ENCODE results near the gene BIRC7. TPM values are rescaled to one million over a fixed set of nuclear protein-coding genes. Genes with fewer than 3 reads are reported as not detected.

Gene BIRC7
- total and polyA plus RNA-seq, 2 of the 4 experiments (the other 2 are of a cell fraction) = not detected

DNA sequence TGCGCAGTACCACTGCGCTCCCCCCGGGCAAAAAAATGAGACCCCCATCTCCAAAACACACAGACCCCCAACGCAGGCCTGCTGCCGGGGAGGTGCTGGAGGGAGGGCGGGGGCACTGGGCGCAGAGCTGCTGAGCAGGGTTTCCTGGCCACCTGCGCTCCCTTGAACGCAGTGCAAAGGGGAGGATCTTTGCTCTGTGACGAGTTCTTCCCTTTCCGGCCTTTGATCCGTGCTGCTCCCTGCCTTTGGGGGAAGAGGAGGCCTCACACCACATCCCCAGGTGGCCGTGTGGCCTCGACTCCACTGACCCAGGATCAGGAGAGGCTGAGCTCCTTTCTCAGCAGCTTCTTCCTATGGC, 48.4 kb downstream of the BIRC7 start:
- Histone ChIP-seq H3K36me3 (ENCODE audit: control insufficient read depth, insufficient read depth, low read length) (peaks cover 84% of the 10 kb centered on the region), H4K20me1 (ENCODE audit: insufficient read depth, low read length) (peaks cover 53% of the 10 kb centered on the region), H3K14ac (replicated peaks; ENCODE audit: low read depth, low read length) (no peak overlapping the region), H3K9me1 (ENCODE audit: insufficient read depth, low read length) (no peaks in the 10 kb centered on the region), H3K56ac (ENCODE audit: extremely low read depth, insufficient read depth, low read length) (no peak overlapping the region), H3K23ac (ENCODE audit: low read depth, low read length) (no peak overlapping the region), H2AK5ac (ENCODE audit: low read depth, low read length) (no peak overlapping the region), H3K9me3 (ENCODE audit: control insufficient read depth, insufficient read depth, low read length) (no peaks in the 10 kb centered on the region), H3K18ac (ENCODE audit: low read depth, low read length) (no peak overlapping the region), H3K4me1 (ENCODE audit: control insufficient read depth, insufficient read depth, low read length) (no peaks in the 10 kb centered on the region), H3K4me2 (ENCODE audit: low read depth, low read length) (no peak overlapping the region), H3K27ac (ENCODE audit: insufficient read depth, low read length) (no peak overlapping the region), H4K91ac (ENCODE audit: insufficient read depth, low read depth, low read length) (no peak overlapping the region), H2BK5ac (ENCODE audit: low read depth, low read length, poor library complexity, severe bottlenecking) (no peak overlapping the region), H3K4me3 (ENCODE audit: insufficient read depth, low read depth, low read length) (no peak overlapping the region), H2BK20ac (ENCODE audit: low read depth, low read length) (no peak overlapping the region), H2AFZ (replicated peaks; ENCODE audit: low read length, poor library complexity) (no peak overlapping the region), H4K5ac (ENCODE audit: low read depth, low read length) (no peak overlapping the region), H3K9ac (ENCODE audit: low read depth, low read length) (no peak overlapping the region), H3K27me3 (ENCODE audit: control insufficient read depth, insufficient read depth, low read length) (no peaks in the 10 kb centered on the region), H3K79me1 (ENCODE audit: low read depth in 1 of 2, low read length in 2 of 2) (peaks cover 10 to 27% of the 10 kb centered on the region in 2 experiments; a peak in 3 of 4 replicates), H2AK9ac (replicated peaks; ENCODE audit: low read depth, low read length, poor library complexity) (peak overlapping the region; percentile 42), H4K8ac (ENCODE audit: low read depth in 2 of 2, low read length in 2 of 2) (no peak overlapping the region), H2BK120ac (ENCODE audit: low read depth, low read length) (no peak overlapping the region), H2BK15ac (ENCODE audit: low read depth, low read length) (no peak overlapping the region), H3K4ac (ENCODE audit: low read depth, low read length) (no peak overlapping the region)
- in situ Hi-C loops (cut with MboI; ENCODE audit: low sequenced_read_pairs) = no loop called here
- dilution Hi-C loops (cut with HindIII; ENCODE audit: low sequenced_read_pairs, unreplicated experiment) = no loop called here
- 70% methylated on average over 3 of the region's 14 CpGs; no CpG with 5 or more reads in 1 of the 2 experiments for WGBS, 2 experiments (ENCODE audit: extremely low coverage in 2 of 2, insufficient read length in 1 of 2)
- TF ChIP-seq CEBPB (IDR thresholded peaks at IDR 0.05; ENCODE audit: low read depth, low read length) = no peak
- TF ChIP-seq, protein P1, sequence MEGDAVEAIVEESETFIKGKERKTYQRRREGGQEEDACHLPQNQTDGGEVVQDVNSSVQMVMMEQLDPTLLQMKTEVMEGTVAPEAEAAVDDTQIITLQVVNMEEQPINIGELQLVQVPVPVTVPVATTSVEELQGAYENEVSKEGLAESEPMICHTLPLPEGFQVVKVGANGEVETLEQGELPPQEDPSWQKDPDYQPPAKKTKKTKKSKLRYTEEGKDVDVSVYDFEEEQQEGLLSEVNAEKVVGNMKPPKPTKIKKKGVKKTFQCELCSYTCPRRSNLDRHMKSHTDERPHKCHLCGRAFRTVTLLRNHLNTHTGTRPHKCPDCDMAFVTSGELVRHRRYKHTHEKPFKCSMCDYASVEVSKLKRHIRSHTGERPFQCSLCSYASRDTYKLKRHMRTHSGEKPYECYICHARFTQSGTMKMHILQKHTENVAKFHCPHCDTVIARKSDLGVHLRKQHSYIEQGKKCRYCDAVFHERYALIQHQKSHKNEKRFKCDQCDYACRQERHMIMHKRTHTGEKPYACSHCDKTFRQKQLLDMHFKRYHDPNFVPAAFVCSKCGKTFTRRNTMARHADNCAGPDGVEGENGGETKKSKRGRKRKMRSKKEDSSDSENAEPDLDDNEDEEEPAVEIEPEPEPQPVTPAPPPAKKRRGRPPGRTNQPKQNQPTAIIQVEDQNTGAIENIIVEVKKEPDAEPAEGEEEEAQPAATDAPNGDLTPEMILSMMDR (conservative IDR thresholded peaks at IDR 0.05; ENCODE audit: low read depth, low read length) = no peak
- no peak for TF ChIP-seq RAD21 (IDR thresholded peaks at IDR 0.05; ENCODE audit: low read length)
- TF ChIP-seq BHLHE40 (IDR thresholded peaks at IDR 0.05; ENCODE audit: low read depth, low read length) = no peak
- no peak for TF ChIP-seq MAFK (IDR thresholded peaks at IDR 0.05; ENCODE audit: low read depth, low read length)
- no peak for TF ChIP-seq RCOR1 (IDR thresholded peaks at IDR 0.05; ENCODE audit: insufficient replicate concordance, low read length)
- TF ChIP-seq POLR2A (IDR thresholded peaks at IDR 0.05; ENCODE audit: low read depth, low read length) = no peak
- no peak for TF ChIP-seq MXI1 (IDR thresholded peaks at IDR 0.05; ENCODE audit: borderline replicate concordance, low read depth, low read length)
- TF ChIP-seq NFE2L2 (IDR thresholded peaks at IDR 0.05; ENCODE audit: low read depth, low read length) = no peak
- TF ChIP-seq, protein P2, sequence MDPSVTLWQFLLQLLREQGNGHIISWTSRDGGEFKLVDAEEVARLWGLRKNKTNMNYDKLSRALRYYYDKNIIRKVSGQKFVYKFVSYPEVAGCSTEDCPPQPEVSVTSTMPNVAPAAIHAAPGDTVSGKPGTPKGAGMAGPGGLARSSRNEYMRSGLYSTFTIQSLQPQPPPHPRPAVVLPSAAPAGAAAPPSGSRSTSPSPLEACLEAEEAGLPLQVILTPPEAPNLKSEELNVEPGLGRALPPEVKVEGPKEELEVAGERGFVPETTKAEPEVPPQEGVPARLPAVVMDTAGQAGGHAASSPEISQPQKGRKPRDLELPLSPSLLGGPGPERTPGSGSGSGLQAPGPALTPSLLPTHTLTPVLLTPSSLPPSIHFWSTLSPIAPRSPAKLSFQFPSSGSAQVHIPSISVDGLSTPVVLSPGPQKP (IDR thresholded peaks at IDR 0.05; ENCODE audit: borderline replicate concordance, low read depth, low read length) = no peak
- TF ChIP-seq MAZ (IDR thresholded peaks at IDR 0.05; ENCODE audit: borderline replicate concordance, low read depth, low read length) = no peak
- TF ChIP-seq, protein P3, sequence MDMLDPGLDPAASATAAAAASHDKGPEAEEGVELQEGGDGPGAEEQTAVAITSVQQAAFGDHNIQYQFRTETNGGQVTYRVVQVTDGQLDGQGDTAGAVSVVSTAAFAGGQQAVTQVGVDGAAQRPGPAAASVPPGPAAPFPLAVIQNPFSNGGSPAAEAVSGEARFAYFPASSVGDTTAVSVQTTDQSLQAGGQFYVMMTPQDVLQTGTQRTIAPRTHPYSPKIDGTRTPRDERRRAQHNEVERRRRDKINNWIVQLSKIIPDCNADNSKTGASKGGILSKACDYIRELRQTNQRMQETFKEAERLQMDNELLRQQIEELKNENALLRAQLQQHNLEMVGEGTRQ (IDR thresholded peaks at IDR 0.05; ENCODE audit: low read depth, low read length) = no peak
- POLR2A ChIA-PET (ENCODE audit: unreplicated experiment) = no interaction called here
- ATAC-seq (ENCODE audit: low read depth) (no peak), DNase-seq (no peak)
- intact Hi-C loops (cut with micrococcal nuclease) = no loop called here
- CTCF ChIA-PET = no interaction called here
- no TSS peak for BruUV-seq (replicated peaks)

All from IMR-90 (cell line).